Measurements from ENCODE around the gene PPP1R2C.

DNA sequence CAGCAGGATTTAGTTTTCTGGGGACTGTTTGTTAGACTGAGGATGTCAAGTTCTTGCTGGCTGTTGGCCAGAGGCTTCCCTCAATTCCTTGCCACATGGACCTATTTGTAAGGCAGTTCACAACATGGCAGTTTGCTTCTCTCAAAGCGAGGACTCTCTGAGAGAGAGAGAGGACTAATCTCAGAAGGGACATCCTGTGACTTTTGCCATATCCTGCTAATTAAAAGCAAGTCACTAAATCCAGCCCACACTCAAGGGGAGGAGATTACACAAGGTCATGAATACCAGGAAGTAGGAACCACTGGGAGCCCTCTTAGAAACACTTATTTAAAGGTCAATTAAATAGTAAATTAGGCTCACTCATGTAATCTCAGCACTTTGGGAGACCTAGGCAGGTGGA is 38.2 kb downstream of the PPP1R2C start:
- TF ChIP-seq, protein P1, sequence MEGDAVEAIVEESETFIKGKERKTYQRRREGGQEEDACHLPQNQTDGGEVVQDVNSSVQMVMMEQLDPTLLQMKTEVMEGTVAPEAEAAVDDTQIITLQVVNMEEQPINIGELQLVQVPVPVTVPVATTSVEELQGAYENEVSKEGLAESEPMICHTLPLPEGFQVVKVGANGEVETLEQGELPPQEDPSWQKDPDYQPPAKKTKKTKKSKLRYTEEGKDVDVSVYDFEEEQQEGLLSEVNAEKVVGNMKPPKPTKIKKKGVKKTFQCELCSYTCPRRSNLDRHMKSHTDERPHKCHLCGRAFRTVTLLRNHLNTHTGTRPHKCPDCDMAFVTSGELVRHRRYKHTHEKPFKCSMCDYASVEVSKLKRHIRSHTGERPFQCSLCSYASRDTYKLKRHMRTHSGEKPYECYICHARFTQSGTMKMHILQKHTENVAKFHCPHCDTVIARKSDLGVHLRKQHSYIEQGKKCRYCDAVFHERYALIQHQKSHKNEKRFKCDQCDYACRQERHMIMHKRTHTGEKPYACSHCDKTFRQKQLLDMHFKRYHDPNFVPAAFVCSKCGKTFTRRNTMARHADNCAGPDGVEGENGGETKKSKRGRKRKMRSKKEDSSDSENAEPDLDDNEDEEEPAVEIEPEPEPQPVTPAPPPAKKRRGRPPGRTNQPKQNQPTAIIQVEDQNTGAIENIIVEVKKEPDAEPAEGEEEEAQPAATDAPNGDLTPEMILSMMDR (IDR thresholded peaks at IDR 0.05; ENCODE audit: low read depth, low read length, missing input control) = no peak
- TF ChIP-seq EGR1 (IDR thresholded peaks at IDR 0.05; ENCODE audit: low read depth in 2 of 2) (no peak), SP1 (IDR thresholded peaks at IDR 0.05) (no peak), TAF1 (conservative IDR thresholded peaks at IDR 0.05) (no peak), RAD21 (IDR thresholded peaks at IDR 0.05) (no peak), YY1 (IDR thresholded peaks at IDR 0.05) (no peak), HNF4A (conservative IDR thresholded peaks at IDR 0.05) (no peak), JUND (IDR thresholded peaks at IDR 0.05) (no peak)
- TF ChIP-seq, protein P2, sequence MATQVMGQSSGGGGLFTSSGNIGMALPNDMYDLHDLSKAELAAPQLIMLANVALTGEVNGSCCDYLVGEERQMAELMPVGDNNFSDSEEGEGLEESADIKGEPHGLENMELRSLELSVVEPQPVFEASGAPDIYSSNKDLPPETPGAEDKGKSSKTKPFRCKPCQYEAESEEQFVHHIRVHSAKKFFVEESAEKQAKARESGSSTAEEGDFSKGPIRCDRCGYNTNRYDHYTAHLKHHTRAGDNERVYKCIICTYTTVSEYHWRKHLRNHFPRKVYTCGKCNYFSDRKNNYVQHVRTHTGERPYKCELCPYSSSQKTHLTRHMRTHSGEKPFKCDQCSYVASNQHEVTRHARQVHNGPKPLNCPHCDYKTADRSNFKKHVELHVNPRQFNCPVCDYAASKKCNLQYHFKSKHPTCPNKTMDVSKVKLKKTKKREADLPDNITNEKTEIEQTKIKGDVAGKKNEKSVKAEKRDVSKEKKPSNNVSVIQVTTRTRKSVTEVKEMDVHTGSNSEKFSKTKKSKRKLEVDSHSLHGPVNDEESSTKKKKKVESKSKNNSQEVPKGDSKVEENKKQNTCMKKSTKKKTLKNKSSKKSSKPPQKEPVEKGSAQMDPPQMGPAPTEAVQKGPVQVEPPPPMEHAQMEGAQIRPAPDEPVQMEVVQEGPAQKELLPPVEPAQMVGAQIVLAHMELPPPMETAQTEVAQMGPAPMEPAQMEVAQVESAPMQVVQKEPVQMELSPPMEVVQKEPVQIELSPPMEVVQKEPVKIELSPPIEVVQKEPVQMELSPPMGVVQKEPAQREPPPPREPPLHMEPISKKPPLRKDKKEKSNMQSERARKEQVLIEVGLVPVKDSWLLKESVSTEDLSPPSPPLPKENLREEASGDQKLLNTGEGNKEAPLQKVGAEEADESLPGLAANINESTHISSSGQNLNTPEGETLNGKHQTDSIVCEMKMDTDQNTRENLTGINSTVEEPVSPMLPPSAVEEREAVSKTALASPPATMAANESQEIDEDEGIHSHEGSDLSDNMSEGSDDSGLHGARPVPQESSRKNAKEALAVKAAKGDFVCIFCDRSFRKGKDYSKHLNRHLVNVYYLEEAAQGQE (IDR thresholded peaks at IDR 0.05) = no peak
- TF ChIP-seq, protein P3, sequence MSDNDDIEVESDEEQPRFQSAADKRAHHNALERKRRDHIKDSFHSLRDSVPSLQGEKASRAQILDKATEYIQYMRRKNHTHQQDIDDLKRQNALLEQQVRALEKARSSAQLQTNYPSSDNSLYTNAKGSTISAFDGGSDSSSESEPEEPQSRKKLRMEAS (IDR thresholded peaks at IDR 0.05) = no peak
- TF ChIP-seq, protein P4, sequence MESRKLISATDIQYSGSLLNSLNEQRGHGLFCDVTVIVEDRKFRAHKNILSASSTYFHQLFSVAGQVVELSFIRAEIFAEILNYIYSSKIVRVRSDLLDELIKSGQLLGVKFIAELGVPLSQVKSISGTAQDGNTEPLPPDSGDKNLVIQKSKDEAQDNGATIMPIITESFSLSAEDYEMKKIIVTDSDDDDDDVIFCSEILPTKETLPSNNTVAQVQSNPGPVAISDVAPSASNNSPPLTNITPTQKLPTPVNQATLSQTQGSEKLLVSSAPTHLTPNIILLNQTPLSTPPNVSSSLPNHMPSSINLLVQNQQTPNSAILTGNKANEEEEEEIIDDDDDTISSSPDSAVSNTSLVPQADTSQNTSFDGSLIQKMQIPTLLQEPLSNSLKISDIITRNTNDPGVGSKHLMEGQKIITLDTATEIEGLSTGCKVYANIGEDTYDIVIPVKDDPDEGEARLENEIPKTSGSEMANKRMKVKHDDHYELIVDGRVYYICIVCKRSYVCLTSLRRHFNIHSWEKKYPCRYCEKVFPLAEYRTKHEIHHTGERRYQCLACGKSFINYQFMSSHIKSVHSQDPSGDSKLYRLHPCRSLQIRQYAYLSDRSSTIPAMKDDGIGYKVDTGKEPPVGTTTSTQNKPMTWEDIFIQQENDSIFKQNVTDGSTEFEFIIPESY (IDR thresholded peaks at IDR 0.05) = no peak
- TF ChIP-seq, protein P5, sequence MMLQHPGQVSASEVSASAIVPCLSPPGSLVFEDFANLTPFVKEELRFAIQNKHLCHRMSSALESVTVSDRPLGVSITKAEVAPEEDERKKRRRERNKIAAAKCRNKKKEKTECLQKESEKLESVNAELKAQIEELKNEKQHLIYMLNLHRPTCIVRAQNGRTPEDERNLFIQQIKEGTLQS (IDR thresholded peaks at IDR 0.05) = no peak
